Effector memory CD8-positive, alpha-beta T cell (primary cell): ENCODE data around the gene TBCB.
"Not testable (repeated sequence)": the region's sequence is repeated elsewhere in the genome, so short reads cannot be mapped to it uniquely, and the experiment has no call there.

ENCODE experiments used
- ATAC-seq: fragments of 150-1000 bp; cut with Tn5 transposase; replicated peaks from 2 replicates; pipeline ENCODE4 v1.10.0; 2021; ENCODE audit warnings: mild to moderate bottlenecking, moderate library complexity
- DNase-seq, 3 experiments: peaks; one replicate each; pipeline ENCODE4 v3.0.0; 2021
- H3K27ac Mint-ChIP-seq, 2 donors: one replicate each; pipeline ENCODE4 v1.8.0; 2022; ENCODE audit warnings: mild to moderate bottlenecking in 2 of 2, mixed read lengths in 2 of 2, moderate library complexity in 2 of 2
- H3K27me3 Mint-ChIP-seq, 2 donors: one replicate each; pipeline ENCODE4 v1.8.0; 2022; ENCODE audit warnings: mixed read lengths in 2 of 2
- H3K36me3 Mint-ChIP-seq: one replicate; pipeline ENCODE4 v1.8.0; 2022; ENCODE audit warnings: mild to moderate bottlenecking, moderate library complexity, mixed read lengths; ENCODE audit not compliant: insufficient read depth
- H3K4me1 Mint-ChIP-seq, 2 donors: one replicate each; pipeline ENCODE4 v1.8.0; 2022; ENCODE audit warnings: low read depth in 2 of 2, mixed read lengths in 2 of 2
- H3K4me3 Mint-ChIP-seq, 2 donors: one replicate each; pipeline ENCODE4 v1.8.0; 2022; ENCODE audit warnings: mild to moderate bottlenecking in 2 of 2, mixed read lengths in 2 of 2, moderate library complexity in 2 of 2
- H3K9me3 Mint-ChIP-seq, 2 donors: one replicate each; pipeline ENCODE4 v1.8.0; 2022; ENCODE audit warnings: mixed read lengths in 2 of 2

The TBCB gene

GRCh38 chr19:36151144-36152018, 36.1 kb downstream of the TBCB start:
- Mint-ChIP-seq H3K4me1 (peaks cover 13% of the 10 kb centered on the region in 2 donors), H3K27ac (no peak overlapping the region), H3K9me3 (no peaks in the 10 kb centered on the region), H3K27me3 (no peaks in the 10 kb centered on the region), H3K36me3 (peaks cover 37% of the 10 kb centered on the region), H3K4me3 (no peak overlapping the region)
- ATAC-seq (no peak), DNase-seq (no peak)

- Mint-ChIP-seq H3K36me3 (peaks cover 31% of the 10 kb centered on the region), H3K27me3 (no peaks in the 10 kb centered on the region), H3K27ac (no peak overlapping the region), H3K4me3 (no peak overlapping the region), H3K4me1 (peaks cover 11 to 12% of the 10 kb centered on the region in 2 donors), H3K9me3 (no peaks in the 10 kb centered on the region)
- DNase-seq, result no peak
- ATAC-seq, result no peak
Measured at GRCh38 chr19:36152019-36152351, 36.7 kb downstream of the TBCB start.

GRCh38 chr19:36152352-36153091, 37.3 kb downstream of the TBCB start, which contains the start of gene COX7A1:
Gene COX7A1, minus strand, starts transcription at chr19:36152447. Its CDS starts 40 bp downstream, at chr19:36152407.
- H3K27ac Mint-ChIP-seq, result no peak within 1 kb of the TSS
- H3K27me3 Mint-ChIP-seq, result no peaks in the 10 kb centered on the region
- no peaks in the 10 kb centered on the region for H3K9me3 Mint-ChIP-seq
- H3K36me3 Mint-ChIP-seq, result peaks cover 26% of the 10 kb centered on the region
- H3K4me3 Mint-ChIP-seq, result no peak within 1 kb of the TSS
- ATAC-seq, result no peak
- peaks cover 8 to 12% of the 10 kb centered on the region in 2 donors for H3K4me1 Mint-ChIP-seq
- no peak for DNase-seq

- H3K36me3 Mint-ChIP-seq, result peaks cover 20% of the 10 kb centered on the region
- no peaks in the 10 kb centered on the region for H3K27me3 Mint-ChIP-seq
- H3K9me3 Mint-ChIP-seq, result no peaks in the 10 kb centered on the region
- ATAC-seq (no peak), DNase-seq (no peak)
- H3K4me3 Mint-ChIP-seq, result no peak overlapping the region
- peaks cover 8 to 12% of the 10 kb centered on the region in 2 donors for H3K4me1 Mint-ChIP-seq
- no peak overlapping the region for H3K27ac Mint-ChIP-seq
Measured at GRCh38 chr19:36153126-36153525, 37.9 kb downstream of the TBCB start.

GRCh38 chr19:36160821-36161596, 45.7 kb downstream of the TBCB start:
- peaks cover 9% of the 10 kb centered on the region for H3K36me3 Mint-ChIP-seq
- peaks cover 0 to 2% of the 10 kb centered on the region in 2 donors for H3K4me1 Mint-ChIP-seq
- H3K4me3 Mint-ChIP-seq, result no peak overlapping the region
- ATAC-seq, result no peak
- peak overlapping the region in 1 of 2 donors; percentile 48 for H3K27ac Mint-ChIP-seq
- H3K9me3 Mint-ChIP-seq, result no peaks in the 10 kb centered on the region
- DNase-seq, result no peak
- no peaks in the 10 kb centered on the region for H3K27me3 Mint-ChIP-seq

- ATAC-seq (no peak), DNase-seq (no peak)
- Mint-ChIP-seq H3K4me1 (peaks cover 0 to 2% of the 10 kb centered on the region in 2 donors), H3K36me3 (peaks cover 14% of the 10 kb centered on the region), H3K27ac (no peak overlapping the region), H3K4me3 (no peak overlapping the region), H3K27me3 (no peaks in the 10 kb centered on the region), H3K9me3 (no peaks in the 10 kb centered on the region)
Measured at GRCh38 chr19:36163813-36164212, 48.5 kb downstream of the TBCB start.

GRCh38 chr19:36169084-36169760, 54.0 kb downstream of the TBCB start:
- Mint-ChIP-seq H3K9me3 (no peaks in the 10 kb centered on the region), H3K36me3 (peaks cover 5% of the 10 kb centered on the region), H3K27ac (no peak overlapping the region), H3K4me3 (no peak overlapping the region), H3K27me3 (no peaks in the 10 kb centered on the region), H3K4me1 (peaks cover 0 to 2% of the 10 kb centered on the region in 2 donors)
- ATAC-seq (no peak), DNase-seq (no peak)

GRCh38 chr19:36172852-36173251, 57.6 kb downstream of the TBCB start:
- peaks cover 0 to 2% of the 10 kb centered on the region in 2 donors for H3K4me1 Mint-ChIP-seq
- H3K4me3 Mint-ChIP-seq, result no peak overlapping the region
- no peaks in the 10 kb centered on the region for H3K27me3 Mint-ChIP-seq
- peaks cover 3% of the 10 kb centered on the region for H3K36me3 Mint-ChIP-seq
- no peak for DNase-seq
- no peaks in the 10 kb centered on the region for H3K9me3 Mint-ChIP-seq
- ATAC-seq, result no peak
- H3K27ac Mint-ChIP-seq, result no peak overlapping the region

- not testable (repeated sequence) for H3K9me3 Mint-ChIP-seq
Measured at GRCh38 chr19:36173846-36174245, 58.6 kb downstream of the TBCB start.

More at GRCh38 chr19:36173846-36174245, 58.6 kb downstream of the TBCB start:
- DNase-seq, ATAC-seq, H3K27me3 Mint-ChIP-seq, H3K4me1 Mint-ChIP-seq, H3K27ac Mint-ChIP-seq, H3K4me3 Mint-ChIP-seq, H3K36me3 Mint-ChIP-seq: not testable (repeated sequence)
